GM12891 (cell line): Measurements from ENCODE around the gene PRXL2A.

Experiments
- PAX5 ChIP-seq: IDR thresholded peaks from 2 replicates; pipeline ENCODE4 v1.6.1; 2011; ENCODE audit warnings: low read length, moderate library complexity, mild to moderate bottlenecking; ENCODE audit not compliant: insufficient read depth, severe bottlenecking
- POLR2A ChIP-seq: IDR thresholded peaks from 2 replicates; pipeline ENCODE4 v1.6.1; 2011; ENCODE audit warnings: low read depth, low read length, control low read depth
- POLR2AphosphoS5 ChIP-seq: IDR thresholded peaks from 2 replicates; pipeline ENCODE4 v1.6.1; 2011; ENCODE audit warnings: low read depth, low read length, control low read depth
- POU2F2 ChIP-seq: IDR thresholded peaks from 2 replicates; pipeline ENCODE4 v1.6.1; 2011; ENCODE audit warnings: low read depth, mild to moderate bottlenecking, control low read depth, low read length, moderate library complexity
- SPI1 ChIP-seq: IDR thresholded peaks from 2 replicates; pipeline ENCODE4 v1.6.1; 2011; ENCODE audit warnings: low read depth, low read length, control low read depth
- TAF1 ChIP-seq: IDR thresholded peaks from 2 replicates; pipeline ENCODE4 v1.6.1; 2011; ENCODE audit warnings: low read depth, low read length, control low read depth

DNA sequence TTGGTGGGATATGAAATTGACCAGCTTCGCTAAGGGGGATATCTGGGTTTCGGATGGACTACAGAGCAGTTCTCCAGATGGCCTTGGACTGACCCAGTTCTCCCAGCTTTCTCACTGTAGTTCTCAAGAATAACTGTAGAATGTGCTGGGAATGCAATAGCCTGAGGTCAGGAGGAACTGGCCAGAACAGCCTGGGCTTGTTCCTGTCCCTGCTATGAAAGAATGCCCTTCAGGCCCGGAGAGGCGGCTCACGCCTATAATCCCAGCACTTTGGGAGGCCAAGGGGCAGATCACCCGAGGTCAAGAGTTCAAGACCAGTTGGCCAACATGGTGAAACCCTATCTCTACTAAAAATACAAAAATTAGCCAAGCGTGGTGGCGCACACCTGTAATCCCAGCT is 33.5 kb downstream of the PRXL2A start:
- TF ChIP-seq POLR2A (no peak), POLR2AphosphoS5 (no peak), PAX5 (no peak), TAF1 (no peak), SPI1 (no peak), POU2F2 (no peak)
